Measurements from ENCODE around the gene MGA. TPM values are rescaled to one million over a fixed set of nuclear protein-coding genes. Genes with fewer than 3 reads are reported as not detected.
A peak's percentile ranks its signal among the peaks of the same experiment; 100 is the strongest.

MGA gene
- total RNA-seq, 6 experiments from 2014 or later = 11.8 to 16.6 (median 15.3) TPM

GRCh38 chr15:41774882-41775417 lies 114.7 kb downstream of the MGA start:
- Mint-ChIP-seq H3K27ac (peak overlapping the region; percentile 89), H3K27me3 (ENCODE audit: insufficient read depth) (peaks cover 3% of the 10 kb centered on the region; the same call in 1 of the 2 replicates), H3K4me1 (ENCODE audit: low read depth) (peaks cover 68% of the 10 kb centered on the region), H3K9me3 (no peaks in the 10 kb centered on the region), H3K4me3 (peak overlapping the region; percentile 95), H3K36me3 (ENCODE audit: low read depth) (0 out of 2 replicates have a peak, but pooled peaks cover 5% of the 10 kb centered on the region)
- TF ChIP-seq, protein P1, sequence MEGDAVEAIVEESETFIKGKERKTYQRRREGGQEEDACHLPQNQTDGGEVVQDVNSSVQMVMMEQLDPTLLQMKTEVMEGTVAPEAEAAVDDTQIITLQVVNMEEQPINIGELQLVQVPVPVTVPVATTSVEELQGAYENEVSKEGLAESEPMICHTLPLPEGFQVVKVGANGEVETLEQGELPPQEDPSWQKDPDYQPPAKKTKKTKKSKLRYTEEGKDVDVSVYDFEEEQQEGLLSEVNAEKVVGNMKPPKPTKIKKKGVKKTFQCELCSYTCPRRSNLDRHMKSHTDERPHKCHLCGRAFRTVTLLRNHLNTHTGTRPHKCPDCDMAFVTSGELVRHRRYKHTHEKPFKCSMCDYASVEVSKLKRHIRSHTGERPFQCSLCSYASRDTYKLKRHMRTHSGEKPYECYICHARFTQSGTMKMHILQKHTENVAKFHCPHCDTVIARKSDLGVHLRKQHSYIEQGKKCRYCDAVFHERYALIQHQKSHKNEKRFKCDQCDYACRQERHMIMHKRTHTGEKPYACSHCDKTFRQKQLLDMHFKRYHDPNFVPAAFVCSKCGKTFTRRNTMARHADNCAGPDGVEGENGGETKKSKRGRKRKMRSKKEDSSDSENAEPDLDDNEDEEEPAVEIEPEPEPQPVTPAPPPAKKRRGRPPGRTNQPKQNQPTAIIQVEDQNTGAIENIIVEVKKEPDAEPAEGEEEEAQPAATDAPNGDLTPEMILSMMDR (IDR thresholded peaks at IDR 0.05) = no peak
- no peak for DNase-seq

DNA sequence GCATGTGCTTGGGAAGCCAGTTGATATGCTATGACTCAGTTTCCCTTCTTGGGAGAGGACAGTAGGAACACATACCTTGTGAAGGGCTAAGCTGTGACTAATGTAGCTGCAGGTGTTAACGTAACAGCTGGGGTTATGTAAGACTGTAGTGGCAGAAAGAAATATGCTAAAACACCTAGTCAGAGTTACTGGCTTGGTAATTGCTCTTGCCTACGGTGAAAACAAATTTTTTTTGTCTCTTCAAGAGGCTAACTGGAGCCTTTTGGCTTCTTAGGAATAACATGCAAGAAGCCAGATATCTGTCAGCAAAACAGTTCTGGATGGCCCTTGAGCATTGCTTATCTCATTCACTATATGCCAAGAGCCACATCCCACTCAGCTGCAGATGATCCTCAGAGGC lies 115.4 kb downstream of the MGA start:
- Mint-ChIP-seq H3K9me3 (no peaks in the 10 kb centered on the region), H3K27me3 (ENCODE audit: insufficient read depth) (peaks cover 3% of the 10 kb centered on the region; the same call in 1 of the 2 replicates), H3K27ac (peak overlapping the region; percentile 89), H3K4me3 (peak overlapping the region; percentile 95), H3K36me3 (ENCODE audit: low read depth) (0 out of 2 replicates have a peak, but pooled peaks cover 5% of the 10 kb centered on the region), H3K4me1 (ENCODE audit: low read depth) (peaks cover 75% of the 10 kb centered on the region)
- no peak for DNase-seq
- TF ChIP-seq, protein P1 (IDR thresholded peaks at IDR 0.05) = no peak

DNA sequence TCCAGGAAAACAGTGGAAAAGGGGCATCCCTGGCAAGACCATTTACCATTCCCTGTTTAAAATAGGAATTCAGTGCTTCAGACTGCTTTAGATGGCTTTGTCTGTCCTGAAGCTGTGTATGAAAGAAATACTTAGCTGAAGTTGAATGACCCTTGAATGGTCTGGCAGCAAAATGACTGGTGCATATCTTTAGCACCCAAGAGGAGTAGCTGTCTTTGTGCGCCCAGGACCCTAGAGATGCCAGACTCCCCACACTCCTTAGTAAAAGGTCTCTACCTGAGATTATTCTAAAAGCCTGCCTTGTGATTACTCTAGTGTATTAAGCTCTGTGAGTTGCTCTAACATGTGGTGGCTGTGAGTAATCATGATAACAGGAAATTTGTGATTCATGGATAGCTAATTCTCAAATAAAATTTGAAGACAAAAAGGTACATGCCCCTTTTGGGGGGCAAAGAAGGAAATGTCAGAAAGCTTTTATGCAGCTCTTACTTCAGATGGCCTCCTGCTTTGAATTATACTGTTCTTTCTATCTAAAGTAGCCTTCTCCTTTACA lies 117.3 kb downstream of the MGA start:
- Mint-ChIP-seq H3K4me3 (peak overlapping the region; percentile 95), H3K4me1 (ENCODE audit: low read depth) (peaks cover 89% of the 10 kb centered on the region), H3K36me3 (ENCODE audit: low read depth) (0 out of 2 replicates have a peak, but pooled peaks cover 5% of the 10 kb centered on the region), H3K27ac (peak overlapping the region; percentile 89), H3K9me3 (no peaks in the 10 kb centered on the region), H3K27me3 (ENCODE audit: insufficient read depth) (peaks cover 3% of the 10 kb centered on the region; the same call in 1 of the 2 replicates)
- TF ChIP-seq, protein P1 (IDR thresholded peaks at IDR 0.05) = no peak
- peak; percentile 51 for DNase-seq

- peaks cover 3% of the 10 kb centered on the region; the same call in 1 of the 2 replicates for H3K27me3 Mint-ChIP-seq (ENCODE audit: insufficient read depth)
- H3K27ac Mint-ChIP-seq = peak overlapping the region; percentile 89
- H3K36me3 Mint-ChIP-seq (ENCODE audit: low read depth) = 0 out of 2 replicates have a peak, but pooled peaks cover 5% of the 10 kb centered on the region
- TF ChIP-seq, protein P1 (IDR thresholded peaks at IDR 0.05) = no peak
- H3K9me3 Mint-ChIP-seq = no peaks in the 10 kb centered on the region
- DNase-seq = no peak
- peaks cover 88% of the 10 kb centered on the region for H3K4me1 Mint-ChIP-seq (ENCODE audit: low read depth)
- peak overlapping the region; percentile 95 for H3K4me3 Mint-ChIP-seq
Observed at GRCh38 chr15:41778521-41778920, 118.3 kb downstream of the MGA start.

DNA sequence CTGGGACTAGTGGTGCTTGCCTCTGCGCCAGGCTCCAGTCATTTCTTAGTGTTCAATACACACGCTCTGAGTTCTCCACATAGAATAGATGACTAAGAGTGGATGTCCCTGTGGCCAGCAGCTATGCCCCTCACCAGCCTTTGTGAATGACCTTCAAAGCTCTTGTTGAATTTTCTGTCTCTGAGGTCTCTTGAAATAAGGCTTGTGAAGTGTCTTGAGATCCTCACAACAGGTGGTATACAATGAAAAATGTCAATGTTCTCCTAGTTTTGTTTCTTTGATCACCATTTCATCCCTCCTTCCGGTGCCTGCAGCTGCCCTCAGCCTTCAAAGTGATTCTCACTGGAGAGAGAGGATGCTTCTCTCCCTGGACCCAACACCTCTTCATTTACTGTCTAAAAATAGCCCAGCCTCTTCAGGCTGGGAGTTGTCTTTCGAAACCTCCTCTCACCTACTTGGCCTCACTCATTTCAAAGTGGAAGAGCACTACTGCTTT lies 119.5 kb downstream of the MGA start:
- peaks cover 83% of the 10 kb centered on the region for H3K4me1 Mint-ChIP-seq (ENCODE audit: low read depth)
- H3K27me3 Mint-ChIP-seq (ENCODE audit: insufficient read depth) = no peaks in the 10 kb centered on the region
- H3K36me3 Mint-ChIP-seq (ENCODE audit: low read depth) = 0 out of 2 replicates have a peak, but pooled peaks cover 5% of the 10 kb centered on the region
- no peak for DNase-seq
- H3K27ac Mint-ChIP-seq = peak overlapping the region; percentile 79
- H3K4me3 Mint-ChIP-seq = peak overlapping the region; percentile 70
- TF ChIP-seq, protein P1 (IDR thresholded peaks at IDR 0.05) = no peak
- no peaks in the 10 kb centered on the region for H3K9me3 Mint-ChIP-seq

All from HFFc6 (cell line).